ENCODE measurements around the gene LTN1. TPM values are rescaled to one million over a fixed set of nuclear protein-coding genes. Genes with fewer than 3 reads are reported as not detected.
A peak's percentile ranks its signal among the peaks of the same experiment; 100 is the strongest.

LTN1 gene
- total RNA-seq, 1 donor from 2014 or later: 27.0 TPM

GRCh38 chr21:28893687-28894086 lies 99.0 kb downstream of the LTN1 start:
- no peak for TF ChIP-seq CTCF (IDR thresholded peaks at IDR 0.05; ENCODE audit: unreplicated experiment)
- Mint-ChIP-seq H3K27me3 (no peaks in the 10 kb centered on the region), H3K4me1 (ENCODE audit: low read depth) (peaks cover 12% of the 10 kb centered on the region), H3K9me3 (ENCODE audit: low read depth) (peaks cover 8% of the 10 kb centered on the region), H3K27ac (no peak overlapping the region), H3K4me3 (ENCODE audit: low read depth) (no peak overlapping the region), H3K36me3 (ENCODE audit: insufficient read depth) (no peaks in the 10 kb centered on the region)
- DNase-seq (ENCODE audit: low spot score, unreplicated experiment): no peak

GRCh38 chr21:28892199-28893111 lies 100.2 kb downstream of the LTN1 start:
- no peak overlapping the region for H3K27ac Mint-ChIP-seq
- peaks cover 8% of the 10 kb centered on the region for H3K9me3 Mint-ChIP-seq (ENCODE audit: low read depth)

GRCh38 chr21:28885853-28886177 lies 106.9 kb downstream of the LTN1 start:
- Mint-ChIP-seq H3K4me1 (ENCODE audit: low read depth) (peaks cover 8% of the 10 kb centered on the region), H3K27me3 (peaks cover 11% of the 10 kb centered on the region), H3K4me3 (ENCODE audit: low read depth) (peak overlapping the region; percentile 31), H3K9me3 (ENCODE audit: low read depth) (no peaks in the 10 kb centered on the region), H3K36me3 (ENCODE audit: insufficient read depth) (peaks cover 8% of the 10 kb centered on the region), H3K27ac (no peak overlapping the region)
- DNase-seq (ENCODE audit: low spot score, unreplicated experiment): no peak
- TF ChIP-seq CTCF (IDR thresholded peaks at IDR 0.05; ENCODE audit: unreplicated experiment): no peak

More at GRCh38 chr21:28892199-28893111, 100.2 kb downstream of the LTN1 start:
- H3K36me3 Mint-ChIP-seq (ENCODE audit: insufficient read depth): no peaks in the 10 kb centered on the region
- TF ChIP-seq CTCF (IDR thresholded peaks at IDR 0.05; ENCODE audit: unreplicated experiment): no peak
- DNase-seq (ENCODE audit: low spot score, unreplicated experiment): no peak
- H3K27me3 Mint-ChIP-seq: peaks cover 6% of the 10 kb centered on the region
- H3K4me3 Mint-ChIP-seq (ENCODE audit: low read depth): no peak overlapping the region
- H3K4me1 Mint-ChIP-seq (ENCODE audit: low read depth): peaks cover 2% of the 10 kb centered on the region

- TF ChIP-seq CTCF (IDR thresholded peaks at IDR 0.05; ENCODE audit: unreplicated experiment): no peak
- peak; percentile 65 for DNase-seq (ENCODE audit: low spot score, unreplicated experiment)
- peak overlapping the region; percentile 87 for H3K4me3 Mint-ChIP-seq (ENCODE audit: low read depth)
- H3K4me1 Mint-ChIP-seq (ENCODE audit: low read depth): peaks cover 8% of the 10 kb centered on the region
- H3K36me3 Mint-ChIP-seq (ENCODE audit: insufficient read depth): peaks cover 8% of the 10 kb centered on the region
- H3K27ac Mint-ChIP-seq: peak overlapping the region; percentile 98
- H3K27me3 Mint-ChIP-seq: peaks cover 11% of the 10 kb centered on the region
- no peaks in the 10 kb centered on the region for H3K9me3 Mint-ChIP-seq (ENCODE audit: low read depth)
These were observed 107.5 kb downstream of the LTN1 start for GRCh38 chr21:28884976-28885852.

GRCh38 chr21:28884481-28884880 lies 108.2 kb downstream of the LTN1 start:
- no peaks in the 10 kb centered on the region for H3K9me3 Mint-ChIP-seq (ENCODE audit: low read depth)
- peaks cover 8% of the 10 kb centered on the region for H3K4me1 Mint-ChIP-seq (ENCODE audit: low read depth)
- DNase-seq (ENCODE audit: low spot score, unreplicated experiment): no peak
- H3K27me3 Mint-ChIP-seq: peaks cover 11% of the 10 kb centered on the region
- TF ChIP-seq CTCF (IDR thresholded peaks at IDR 0.05; ENCODE audit: unreplicated experiment): no peak
- peaks cover 8% of the 10 kb centered on the region for H3K36me3 Mint-ChIP-seq (ENCODE audit: insufficient read depth)
- peak overlapping the region; percentile 87 for H3K4me3 Mint-ChIP-seq (ENCODE audit: low read depth)
- no peak overlapping the region for H3K27ac Mint-ChIP-seq
